H1 (cell line): ENCODE measurements around the gene ARSK. TPM values are rescaled to one million over a fixed set of nuclear protein-coding genes. Genes with fewer than 3 reads are reported as not detected.

Source experiments
- CTBP2 ChIP-seq: IDR thresholded peaks from 2 replicates; pipeline ENCODE4 v1.7.0; 2011; ENCODE audit warnings: borderline replicate concordance, mild to moderate bottlenecking, moderate library complexity, mixed read lengths, low read length; ENCODE audit not compliant: insufficient read depth, insufficient read length
- NANOG ChIP-seq: IDR thresholded peaks from 2 replicates; pipeline ENCODE4 v1.6.1; 2011; ENCODE audit warnings: low read length, low read depth, mild to moderate bottlenecking, inconsistent platforms; ENCODE audit not compliant: insufficient read depth, poor library complexity, severe bottlenecking
- POLR2A ChIP-seq, 2 experiments: IDR thresholded peaks; 1 replicate in 1 of 2; 2 replicates in 1 of 2; pipeline ENCODE4 v1.6.1; 2011; ENCODE audit warnings: low read depth in 2 of 2, low read length in 2 of 2, mild to moderate bottlenecking in 2 of 2; ENCODE audit errors: control extremely low read depth in 1 of 2
- RAD21 ChIP-seq, 2 experiments: IDR thresholded peaks in 1 of 2; conservative IDR thresholded peaks in 1 of 2; 2 replicates each; pipeline ENCODE4 v1.6.1; 2011; ENCODE audit warnings: low read depth in 2 of 2, low read length in 2 of 2, improper control_type of control experiment in 1 of 2, inconsistent platforms in 1 of 2, mild to moderate bottlenecking in 1 of 2, moderate library complexity in 1 of 2
- RNF2 ChIP-seq: fragments of 200-900, 300-1000 bp; sonication (generic); IDR thresholded peaks from 2 replicates; pipeline ENCODE4 v1.7.1; 2016; ENCODE audit warnings: borderline replicate concordance, low read depth, mild to moderate bottlenecking, antibody characterized with exemption, low read length; ENCODE audit not compliant: poor library complexity, severe bottlenecking; ENCODE audit errors: missing control alignments
- SP1 ChIP-seq: IDR thresholded peaks from 2 replicates; pipeline ENCODE4 v1.6.1; 2011; ENCODE audit warnings: low read depth, low read length
- SRF ChIP-seq: IDR thresholded peaks from 2 replicates; pipeline ENCODE4 v1.6.1; 2011; ENCODE audit warnings: mild to moderate bottlenecking, low read depth, low read length, moderate library complexity
- polyA plus RNA-seq, 7 experiments: library from polyadenylated mRNA; depleted of rRNA in 3 of 7; stranded (reverse) in 5 of 7; unstranded in 2 of 7; fragments of >200 nt in 5 of 7; fragments of 200-250 nt in 2 of 7; gene quantifications; 1 replicate in 5 of 7; 2 replicates in 1 of 7; 4 replicates in 1 of 7; pipeline versions ENCODE4 v1.2.1 to v1.2.3, GENCODE V29; 2011 to 2013; ENCODE audit warnings: missing spikeins in 2 of 7, mixed read lengths in 2 of 7
- total RNA-seq: library from RNA; stranded (reverse); fragmentation: NEBNext Ultra II Directional; extraction: Animal tissue kit (Norgen Biotek cat#: 25700); gene quantifications from 2 replicates; pipeline ENCODE4 v1.2.1, GENCODE V29; 2021
- TF ChIP-seq, protein P1 (sequence below): fragments of 300-600 bp; sonication (generic); IDR thresholded peaks from 2 replicates; pipeline ENCODE4 v1.7.1; 2012; ENCODE audit warnings: low read length, moderate library complexity, mild to moderate bottlenecking, inconsistent platforms; ENCODE audit not compliant: insufficient replicate concordance

The ARSK gene
- total and polyA plus RNA-seq, 2 of the 8 experiments (the other 6 are each of a cell fraction or from before 2014, with no cell fraction given): 8.4 to 14.1 TPM

DNA sequence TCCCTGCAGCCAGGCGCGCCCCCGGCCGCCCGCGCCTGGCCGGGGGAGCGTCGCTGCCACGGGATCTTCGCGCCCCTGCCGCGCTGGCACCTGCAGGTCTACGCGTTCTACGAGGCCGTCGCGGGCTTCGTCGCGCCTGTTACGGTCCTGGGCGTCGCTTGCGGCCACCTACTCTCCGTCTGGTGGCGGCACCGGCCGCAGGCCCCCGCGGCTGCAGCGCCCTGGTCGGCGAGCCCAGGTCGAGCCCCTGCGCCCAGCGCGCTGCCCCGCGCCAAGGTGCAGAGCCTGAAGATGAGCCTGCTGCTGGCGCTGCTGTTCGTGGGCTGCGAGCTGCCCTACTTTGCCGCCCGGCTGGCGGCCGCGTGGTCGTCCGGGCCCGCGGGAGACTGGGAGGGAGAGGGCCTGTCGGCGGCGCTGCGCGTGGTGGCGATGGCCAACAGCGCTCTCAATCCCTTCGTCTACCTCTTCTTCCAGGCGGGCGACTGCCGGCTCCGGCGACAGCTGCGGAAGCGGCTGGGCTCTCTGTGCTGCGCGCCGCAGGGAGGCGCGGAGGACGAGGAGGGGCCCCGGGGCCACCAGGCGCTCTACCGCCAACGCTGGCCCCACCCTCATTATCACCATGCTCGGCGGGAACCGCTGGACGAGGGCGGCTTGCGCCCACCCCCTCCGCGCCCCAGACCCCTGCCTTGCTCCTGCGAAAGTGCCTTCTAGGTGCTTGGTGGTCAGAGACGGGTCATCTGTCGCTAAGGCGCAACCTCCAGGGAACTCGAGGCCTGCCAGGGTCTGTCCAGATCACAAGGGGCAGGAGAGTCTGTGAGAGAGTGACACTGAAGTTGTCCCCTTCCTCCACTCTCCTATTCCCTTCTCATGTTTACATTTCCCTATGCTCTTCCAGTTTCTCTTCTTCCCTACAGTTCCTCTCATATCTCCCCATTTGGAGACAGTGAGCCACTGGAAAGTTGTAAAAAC, 66.3 kb downstream of the ARSK start (continued):
- TF ChIP-seq SP1 (no peak), SRF (no peak), RAD21 (IDR thresholded peaks at IDR 0.05 in 1 of 2, conservative IDR thresholded peaks at IDR 0.05 in 1 of 2; ENCODE audit: low read depth in 2 of 2, low read length in 2 of 2) (no peak), RNF2 (peak; percentile 59), NANOG (no peak), POLR2A (IDR thresholded peaks at IDR 0.05; ENCODE audit: control extremely low read depth in 1 of 2, low read depth in 2 of 2, low read length in 2 of 2) (no peak), CTBP2 (no peak)
- TF ChIP-seq, protein P1, sequence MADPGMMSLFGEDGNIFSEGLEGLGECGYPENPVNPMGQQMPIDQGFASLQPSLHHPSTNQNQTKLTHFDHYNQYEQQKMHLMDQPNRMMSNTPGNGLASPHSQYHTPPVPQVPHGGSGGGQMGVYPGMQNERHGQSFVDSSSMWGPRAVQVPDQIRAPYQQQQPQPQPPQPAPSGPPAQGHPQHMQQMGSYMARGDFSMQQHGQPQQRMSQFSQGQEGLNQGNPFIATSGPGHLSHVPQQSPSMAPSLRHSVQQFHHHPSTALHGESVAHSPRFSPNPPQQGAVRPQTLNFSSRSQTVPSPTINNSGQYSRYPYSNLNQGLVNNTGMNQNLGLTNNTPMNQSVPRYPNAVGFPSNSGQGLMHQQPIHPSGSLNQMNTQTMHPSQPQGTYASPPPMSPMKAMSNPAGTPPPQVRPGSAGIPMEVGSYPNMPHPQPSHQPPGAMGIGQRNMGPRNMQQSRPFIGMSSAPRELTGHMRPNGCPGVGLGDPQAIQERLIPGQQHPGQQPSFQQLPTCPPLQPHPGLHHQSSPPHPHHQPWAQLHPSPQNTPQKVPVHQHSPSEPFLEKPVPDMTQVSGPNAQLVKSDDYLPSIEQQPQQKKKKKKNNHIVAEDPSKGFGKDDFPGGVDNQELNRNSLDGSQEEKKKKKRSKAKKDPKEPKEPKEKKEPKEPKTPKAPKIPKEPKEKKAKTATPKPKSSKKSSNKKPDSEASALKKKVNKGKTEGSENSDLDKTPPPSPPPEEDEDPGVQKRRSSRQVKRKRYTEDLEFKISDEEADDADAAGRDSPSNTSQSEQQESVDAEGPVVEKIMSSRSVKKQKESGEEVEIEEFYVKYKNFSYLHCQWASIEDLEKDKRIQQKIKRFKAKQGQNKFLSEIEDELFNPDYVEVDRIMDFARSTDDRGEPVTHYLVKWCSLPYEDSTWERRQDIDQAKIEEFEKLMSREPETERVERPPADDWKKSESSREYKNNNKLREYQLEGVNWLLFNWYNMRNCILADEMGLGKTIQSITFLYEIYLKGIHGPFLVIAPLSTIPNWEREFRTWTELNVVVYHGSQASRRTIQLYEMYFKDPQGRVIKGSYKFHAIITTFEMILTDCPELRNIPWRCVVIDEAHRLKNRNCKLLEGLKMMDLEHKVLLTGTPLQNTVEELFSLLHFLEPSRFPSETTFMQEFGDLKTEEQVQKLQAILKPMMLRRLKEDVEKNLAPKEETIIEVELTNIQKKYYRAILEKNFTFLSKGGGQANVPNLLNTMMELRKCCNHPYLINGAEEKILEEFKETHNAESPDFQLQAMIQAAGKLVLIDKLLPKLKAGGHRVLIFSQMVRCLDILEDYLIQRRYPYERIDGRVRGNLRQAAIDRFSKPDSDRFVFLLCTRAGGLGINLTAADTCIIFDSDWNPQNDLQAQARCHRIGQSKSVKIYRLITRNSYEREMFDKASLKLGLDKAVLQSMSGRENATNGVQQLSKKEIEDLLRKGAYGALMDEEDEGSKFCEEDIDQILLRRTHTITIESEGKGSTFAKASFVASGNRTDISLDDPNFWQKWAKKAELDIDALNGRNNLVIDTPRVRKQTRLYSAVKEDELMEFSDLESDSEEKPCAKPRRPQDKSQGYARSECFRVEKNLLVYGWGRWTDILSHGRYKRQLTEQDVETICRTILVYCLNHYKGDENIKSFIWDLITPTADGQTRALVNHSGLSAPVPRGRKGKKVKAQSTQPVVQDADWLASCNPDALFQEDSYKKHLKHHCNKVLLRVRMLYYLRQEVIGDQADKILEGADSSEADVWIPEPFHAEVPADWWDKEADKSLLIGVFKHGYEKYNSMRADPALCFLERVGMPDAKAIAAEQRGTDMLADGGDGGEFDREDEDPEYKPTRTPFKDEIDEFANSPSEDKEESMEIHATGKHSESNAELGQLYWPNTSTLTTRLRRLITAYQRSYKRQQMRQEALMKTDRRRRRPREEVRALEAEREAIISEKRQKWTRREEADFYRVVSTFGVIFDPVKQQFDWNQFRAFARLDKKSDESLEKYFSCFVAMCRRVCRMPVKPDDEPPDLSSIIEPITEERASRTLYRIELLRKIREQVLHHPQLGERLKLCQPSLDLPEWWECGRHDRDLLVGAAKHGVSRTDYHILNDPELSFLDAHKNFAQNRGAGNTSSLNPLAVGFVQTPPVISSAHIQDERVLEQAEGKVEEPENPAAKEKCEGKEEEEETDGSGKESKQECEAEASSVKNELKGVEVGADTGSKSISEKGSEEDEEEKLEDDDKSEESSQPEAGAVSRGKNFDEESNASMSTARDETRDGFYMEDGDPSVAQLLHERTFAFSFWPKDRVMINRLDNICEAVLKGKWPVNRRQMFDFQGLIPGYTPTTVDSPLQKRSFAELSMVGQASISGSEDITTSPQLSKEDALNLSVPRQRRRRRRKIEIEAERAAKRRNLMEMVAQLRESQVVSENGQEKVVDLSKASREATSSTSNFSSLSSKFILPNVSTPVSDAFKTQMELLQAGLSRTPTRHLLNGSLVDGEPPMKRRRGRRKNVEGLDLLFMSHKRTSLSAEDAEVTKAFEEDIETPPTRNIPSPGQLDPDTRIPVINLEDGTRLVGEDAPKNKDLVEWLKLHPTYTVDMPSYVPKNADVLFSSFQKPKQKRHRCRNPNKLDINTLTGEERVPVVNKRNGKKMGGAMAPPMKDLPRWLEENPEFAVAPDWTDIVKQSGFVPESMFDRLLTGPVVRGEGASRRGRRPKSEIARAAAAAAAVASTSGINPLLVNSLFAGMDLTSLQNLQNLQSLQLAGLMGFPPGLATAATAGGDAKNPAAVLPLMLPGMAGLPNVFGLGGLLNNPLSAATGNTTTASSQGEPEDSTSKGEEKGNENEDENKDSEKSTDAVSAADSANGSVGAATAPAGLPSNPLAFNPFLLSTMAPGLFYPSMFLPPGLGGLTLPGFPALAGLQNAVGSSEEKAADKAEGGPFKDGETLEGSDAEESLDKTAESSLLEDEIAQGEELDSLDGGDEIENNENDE: no peak
